Kidney epithelial cell (primary cell): ENCODE data around the gene KCNH3. TPM values are rescaled to one million over a fixed set of nuclear protein-coding genes. Genes with fewer than 3 reads are reported as not detected.

Experiments
- DNase-seq: peaks from one replicate; pipeline ENCODE4 v3.0.0-alpha.2; 2010; ENCODE audit warnings: low read depth
- H3K27me3 ChIP-seq: 2 replicates; pipeline ENCODE4 v1.6.0; 2011; ENCODE audit warnings: low read length; ENCODE audit not compliant: control insufficient read depth, insufficient read depth
- H3K36me3 ChIP-seq: 2 replicates; pipeline ENCODE4 v1.5.1; 2011; ENCODE audit warnings: low read length; ENCODE audit not compliant: control insufficient read depth, insufficient read depth
- H3K4me3 ChIP-seq: 2 replicates; pipeline ENCODE4 v1.5.1; 2011; ENCODE audit warnings: low read depth, mild to moderate bottlenecking, control low read depth, low read length
- total RNA-seq: library from RNA; depleted of rRNA; stranded (reverse); fragments of >200 nt; gene quantifications from 2 replicates; pipeline ENCODE4 v1.2.3, GENCODE V29; 2015
- TF ChIP-seq, protein P1 (sequence below): IDR thresholded peaks from 2 replicates; pipeline ENCODE4 v1.5.1; 2011; ENCODE audit warnings: mild to moderate bottlenecking, moderate library complexity, low read length, control low read depth, inconsistent platforms; ENCODE audit not compliant: insufficient read depth, poor library complexity, severe bottlenecking

KCNH3 gene
- total RNA-seq, 1 donor from 2014 or later = 0.21 TPM

DNA sequence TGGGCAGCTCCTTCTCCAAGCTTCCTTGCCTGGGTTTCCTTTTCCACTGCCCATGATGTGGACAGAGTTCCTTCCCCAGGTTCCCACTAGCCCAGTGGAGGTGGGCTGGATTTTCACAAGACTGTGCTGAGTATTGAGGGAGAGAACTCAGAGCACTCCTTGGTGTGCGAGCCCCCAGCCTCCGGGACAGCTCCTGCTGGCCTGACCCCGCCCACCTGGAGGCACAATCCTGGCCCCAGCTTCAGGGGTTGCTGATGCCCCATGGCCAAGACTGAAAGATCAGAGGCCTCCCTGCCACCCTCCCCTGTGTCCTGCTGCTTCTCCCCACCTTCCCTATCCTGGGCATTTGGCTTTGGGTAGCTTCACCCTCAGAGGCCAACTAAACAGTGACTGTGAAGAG lies 7.7 kb downstream of the KCNH3 start:
- H3K36me3 ChIP-seq = no peaks in the 10 kb centered on the region
- DNase-seq = no peak
- TF ChIP-seq, protein P1, sequence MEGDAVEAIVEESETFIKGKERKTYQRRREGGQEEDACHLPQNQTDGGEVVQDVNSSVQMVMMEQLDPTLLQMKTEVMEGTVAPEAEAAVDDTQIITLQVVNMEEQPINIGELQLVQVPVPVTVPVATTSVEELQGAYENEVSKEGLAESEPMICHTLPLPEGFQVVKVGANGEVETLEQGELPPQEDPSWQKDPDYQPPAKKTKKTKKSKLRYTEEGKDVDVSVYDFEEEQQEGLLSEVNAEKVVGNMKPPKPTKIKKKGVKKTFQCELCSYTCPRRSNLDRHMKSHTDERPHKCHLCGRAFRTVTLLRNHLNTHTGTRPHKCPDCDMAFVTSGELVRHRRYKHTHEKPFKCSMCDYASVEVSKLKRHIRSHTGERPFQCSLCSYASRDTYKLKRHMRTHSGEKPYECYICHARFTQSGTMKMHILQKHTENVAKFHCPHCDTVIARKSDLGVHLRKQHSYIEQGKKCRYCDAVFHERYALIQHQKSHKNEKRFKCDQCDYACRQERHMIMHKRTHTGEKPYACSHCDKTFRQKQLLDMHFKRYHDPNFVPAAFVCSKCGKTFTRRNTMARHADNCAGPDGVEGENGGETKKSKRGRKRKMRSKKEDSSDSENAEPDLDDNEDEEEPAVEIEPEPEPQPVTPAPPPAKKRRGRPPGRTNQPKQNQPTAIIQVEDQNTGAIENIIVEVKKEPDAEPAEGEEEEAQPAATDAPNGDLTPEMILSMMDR = no peak
- no peak overlapping the region for H3K4me3 ChIP-seq
- peaks cover 70% of the 10 kb centered on the region for H3K27me3 ChIP-seq

- H3K4me3 ChIP-seq = no peak overlapping the region
- no peaks in the 10 kb centered on the region for H3K36me3 ChIP-seq
- no peak for DNase-seq
- H3K27me3 ChIP-seq = peaks cover 73% of the 10 kb centered on the region
- TF ChIP-seq, protein P1 = no peak
These were observed 8.4 kb downstream of the KCNH3 start for GRCh38 chr12:49547090-49547690.

DNA sequence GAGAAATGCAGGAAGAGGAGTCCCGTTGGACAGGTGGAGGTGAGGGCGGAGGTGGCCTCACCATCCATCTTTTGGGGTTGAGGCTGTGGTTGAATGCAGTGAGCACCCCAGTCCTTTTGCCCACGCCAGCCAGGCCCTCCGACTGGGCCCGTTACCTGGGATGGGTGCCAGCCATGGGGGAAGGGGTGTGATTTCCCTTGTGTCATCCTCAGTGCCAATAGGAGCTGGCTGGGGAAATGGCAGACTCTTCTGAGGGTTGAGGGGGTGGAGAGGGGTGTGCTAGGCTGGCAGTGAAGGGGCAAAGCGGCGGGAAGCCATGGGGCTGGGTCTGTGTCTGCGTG lies 9.6 kb downstream of the KCNH3 start:
- DNase-seq = no peak
- Histone ChIP-seq H3K36me3 (no peaks in the 10 kb centered on the region), H3K27me3 (peaks cover 67% of the 10 kb centered on the region), H3K4me3 (no peak overlapping the region)
- TF ChIP-seq, protein P1 = no peak

GRCh38 chr12:49548822-49549648 lies 10.2 kb downstream of the KCNH3 start:
- DNase-seq = no peak
- Histone ChIP-seq H3K27me3 (peaks cover 61% of the 10 kb centered on the region), H3K36me3 (no peaks in the 10 kb centered on the region), H3K4me3 (no peak overlapping the region)
- TF ChIP-seq, protein P1 = peak; percentile 45

DNA sequence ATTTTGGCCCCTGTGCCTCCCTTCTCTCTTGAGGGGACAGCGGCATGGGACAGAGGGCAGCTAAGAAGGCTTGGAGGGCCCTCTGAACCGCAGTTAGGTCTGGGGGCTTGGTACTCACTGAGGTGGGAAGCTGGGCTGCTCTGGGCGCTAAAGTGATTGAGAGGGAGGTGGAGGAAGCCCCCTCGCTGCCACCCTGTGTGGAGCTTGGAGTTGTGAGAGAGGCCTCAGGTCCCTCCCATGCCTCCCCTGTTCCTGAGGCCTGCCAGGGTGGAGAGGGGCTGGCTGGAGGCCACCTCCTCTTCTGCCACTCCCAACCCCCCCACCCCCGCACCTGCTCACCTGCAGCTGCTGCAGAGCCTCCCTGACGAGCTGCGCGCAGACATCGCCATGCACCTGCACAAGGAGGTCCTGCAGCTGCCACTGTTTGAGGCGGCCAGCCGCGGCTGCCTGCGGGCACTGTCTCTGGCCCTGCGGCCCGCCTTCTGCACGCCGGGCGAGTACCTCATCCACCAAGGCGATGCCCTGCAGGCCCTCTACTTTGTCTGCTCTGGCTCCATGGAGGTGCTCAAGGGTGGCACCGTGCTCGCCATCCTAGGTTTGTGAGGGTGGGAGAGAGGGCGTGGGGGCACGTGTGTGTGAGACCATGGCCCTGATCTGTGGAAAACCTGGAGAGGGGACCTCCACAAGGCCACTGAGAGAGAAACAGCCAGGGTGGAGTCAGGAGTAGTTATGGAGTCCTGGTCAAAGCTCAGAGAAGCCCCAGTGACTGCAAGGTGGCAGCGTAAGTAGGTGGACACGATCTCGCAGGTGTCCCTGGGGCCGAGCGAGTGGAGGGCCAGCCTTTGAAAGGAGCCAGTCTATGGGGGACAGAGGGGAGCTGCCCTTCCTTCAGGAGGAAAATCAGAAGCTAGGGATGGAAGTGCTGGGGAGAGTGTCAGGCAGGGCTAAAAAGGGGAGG lies 11.2 kb downstream of the KCNH3 start:
- no peaks in the 10 kb centered on the region for H3K36me3 ChIP-seq
- peaks cover 52% of the 10 kb centered on the region for H3K27me3 ChIP-seq
- H3K4me3 ChIP-seq = no peak overlapping the region
- TF ChIP-seq, protein P1 = no peak
- no peak for DNase-seq
